ENCODE measurements around the gene NUCB1. TPM values are rescaled to one million over a fixed set of nuclear protein-coding genes. Genes with fewer than 3 reads are reported as not detected.

Gene NUCB1
- total and polyA plus RNA-seq, 9 of the 15 experiments (the other 6 are each of a cell fraction or from before 2014, with no cell fraction given): 3.1 to 153 (median 71.7) TPM

- TF ChIP-seq ZNF318 (IDR thresholded peaks at IDR 0.05; ENCODE audit: borderline replicate concordance in 1 of 2, low read depth in 1 of 2) (peak in 1 of 2 experiments; percentile 15; a peak in 1 of 4 replicates), NR2F6 (CRISPR knock-in tag; IDR thresholded peaks at IDR 0.05) (0 out of 2 replicates have a peak, but pooled peaks have one; percentile 59), ASH1L (IDR thresholded peaks at IDR 0.05; ENCODE audit: borderline replicate concordance, low read depth, partially characterized antibody) (no peak), USF1 (CRISPR knock-in tag; IDR thresholded peaks at IDR 0.05) (peak; percentile 51), PYGO2 (tag; IDR thresholded peaks at IDR 0.05) (no peak), NFE2 (IDR thresholded peaks at IDR 0.05; ENCODE audit: low read depth) (0 out of 2 replicates have a peak, but pooled peaks have one; percentile 4), BCL6 (CRISPR knock-in tag; IDR thresholded peaks at IDR 0.05) (no peak), MNT (conservative IDR thresholded peaks at IDR 0.05) (peak in 1 of 2 experiments; percentile 60; a peak in 1 of 4 replicates), ELF2 (CRISPR knock-in tag; IDR thresholded peaks at IDR 0.05) (peak; percentile 79), CBX2 (IDR thresholded peaks at IDR 0.05; ENCODE audit: insufficient read depth, low read length, poor library complexity, severe bottlenecking) (no peak), CREM (IDR thresholded peaks at IDR 0.05; ENCODE audit: low read depth) (peak; percentile 60), ZNF239 (CRISPR knock-in tag; IDR thresholded peaks at IDR 0.05) (no peak), HMGN3 (IDR thresholded peaks at IDR 0.05; ENCODE audit: borderline replicate concordance, extremely low read depth, insufficient read length, low read depth, low read length) (peak; percentile 65), BHLHE40 (IDR thresholded peaks at IDR 0.05; ENCODE audit: low read length) (0 out of 2 replicates have a peak, but pooled peaks have one; percentile 5), CBFA2T2 (conservative IDR thresholded peaks at IDR 0.05) (no peak), ZNF121 (CRISPR knock-in tag; conservative IDR thresholded peaks at IDR 0.05) (no peak), CBFB (CRISPR knock-in tag; IDR thresholded peaks at IDR 0.05) (no peak)
Observed at GRCh38 chr19:48962029-48962848, 62.1 kb downstream of the NUCB1 start (continued).
